Spleen (tissue), 7 donors: ENCODE measurements around the gene DCAKD.

Source experiments
- POLR2A ChIP-seq, 3 donors: fragments of 450-650 bp; IDR thresholded peaks; one replicate each; pipeline ENCODE4 v1.5.1; 2017; ENCODE audit warnings: antibody characterized with exemption in 3 of 3, mild to moderate bottlenecking in 1 of 3
- TF ChIP-seq, protein P1 (sequence below), 11 experiments: fragments of 200-600 bp in 7 of 11; fragments of 450-650 bp in 4 of 11; sonication (generic) in 4 of 11; IDR thresholded peaks in 8 of 11; conservative IDR thresholded peaks in 3 of 11; 1 replicate in 7 of 11; 2 replicates in 4 of 11; pipeline versions ENCODE4 v1.4.0 to v1.8.0; 2016 to 2021; ENCODE audit warnings: antibody characterized with exemption in 11 of 11, inconsistent platforms in 4 of 11, mild to moderate bottlenecking in 1 of 11
- donor health status: DM: no; HTN: no; CAD: no; lungs with moderate emphysema.
- donor health status: DM: no; HTN: no; CAD: no.
- donor health status: DM: no; HTN: no; CAD: no.

DNA sequence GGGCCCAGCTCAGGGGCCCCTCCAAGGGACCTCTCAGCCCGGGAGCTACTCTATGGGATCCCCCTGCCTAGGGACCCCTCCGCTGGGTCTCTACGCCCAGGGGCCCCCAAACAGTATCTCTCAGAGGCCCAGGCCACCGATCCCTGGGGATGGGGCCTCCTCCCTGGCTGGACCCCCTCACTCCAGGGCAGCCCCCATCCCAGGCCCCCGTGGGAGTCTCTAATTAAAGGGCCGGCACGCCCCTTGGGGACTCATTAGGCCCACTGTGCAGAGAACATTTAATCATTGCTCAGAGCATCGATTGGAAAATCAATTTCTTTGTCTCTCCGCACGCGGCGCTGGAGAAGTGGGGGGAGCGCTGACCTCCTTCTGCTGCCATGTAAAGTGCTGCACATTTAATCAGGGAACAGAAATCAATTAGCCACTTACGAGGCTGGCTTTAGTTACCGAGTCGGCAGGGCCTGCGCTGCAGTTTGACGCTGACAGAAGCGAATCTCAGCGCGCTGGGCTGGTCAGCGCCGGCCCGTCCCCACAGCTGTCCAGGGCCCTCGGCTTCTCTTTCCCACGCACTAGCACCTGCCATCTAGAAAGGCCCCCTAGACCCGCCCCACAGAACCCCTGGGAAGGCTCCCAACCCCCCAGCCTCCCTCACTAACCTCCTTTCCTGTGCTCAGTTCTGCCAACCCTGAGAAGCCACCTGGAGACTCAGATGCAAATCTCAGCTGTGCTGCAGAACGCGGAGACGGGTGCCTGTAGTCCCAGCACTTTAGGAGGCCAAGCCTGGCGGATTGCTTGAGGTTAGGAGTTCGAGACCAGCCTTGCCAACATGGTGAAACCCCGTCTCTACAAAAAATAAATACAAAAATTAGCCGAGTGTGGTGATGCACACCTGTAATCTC, 63.1 kb downstream of the DCAKD start:
- TF ChIP-seq POLR2A (IDR thresholded peaks at IDR 0.05): no peak
- TF ChIP-seq, protein P1, sequence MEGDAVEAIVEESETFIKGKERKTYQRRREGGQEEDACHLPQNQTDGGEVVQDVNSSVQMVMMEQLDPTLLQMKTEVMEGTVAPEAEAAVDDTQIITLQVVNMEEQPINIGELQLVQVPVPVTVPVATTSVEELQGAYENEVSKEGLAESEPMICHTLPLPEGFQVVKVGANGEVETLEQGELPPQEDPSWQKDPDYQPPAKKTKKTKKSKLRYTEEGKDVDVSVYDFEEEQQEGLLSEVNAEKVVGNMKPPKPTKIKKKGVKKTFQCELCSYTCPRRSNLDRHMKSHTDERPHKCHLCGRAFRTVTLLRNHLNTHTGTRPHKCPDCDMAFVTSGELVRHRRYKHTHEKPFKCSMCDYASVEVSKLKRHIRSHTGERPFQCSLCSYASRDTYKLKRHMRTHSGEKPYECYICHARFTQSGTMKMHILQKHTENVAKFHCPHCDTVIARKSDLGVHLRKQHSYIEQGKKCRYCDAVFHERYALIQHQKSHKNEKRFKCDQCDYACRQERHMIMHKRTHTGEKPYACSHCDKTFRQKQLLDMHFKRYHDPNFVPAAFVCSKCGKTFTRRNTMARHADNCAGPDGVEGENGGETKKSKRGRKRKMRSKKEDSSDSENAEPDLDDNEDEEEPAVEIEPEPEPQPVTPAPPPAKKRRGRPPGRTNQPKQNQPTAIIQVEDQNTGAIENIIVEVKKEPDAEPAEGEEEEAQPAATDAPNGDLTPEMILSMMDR (IDR thresholded peaks at IDR 0.05 in 8 of 11, conservative IDR thresholded peaks at IDR 0.05 in 3 of 11): no peak
